Parathyroid adenoma (tissue), 2 donors: ENCODE data around the gene INF2.

ENCODE experiments used
- H2AFZ ChIP-seq: fragments of 300-600 bp; sonication (generic); one replicate; pipeline ENCODE4 v1.7.0; 2017; ENCODE audit warnings: antibody characterized with exemption, mild to moderate bottlenecking
- H3K27ac ChIP-seq: fragments of 300-600 bp; sonication (generic); one replicate; pipeline ENCODE4 v1.7.0; 2017
- H3K27me3 ChIP-seq: fragments of 300-600 bp; sonication (generic); one replicate; pipeline ENCODE4 v1.7.0; 2017; ENCODE audit warnings: low read length; ENCODE audit not compliant: control insufficient read depth, insufficient read depth
- H3K36me3 ChIP-seq: fragments of 300-600 bp; sonication (generic); one replicate; pipeline ENCODE4 v1.7.0; 2017; ENCODE audit warnings: low read length; ENCODE audit not compliant: control insufficient read depth, insufficient read depth
- H3K4me1 ChIP-seq: fragments of 300-600 bp; sonication (generic); one replicate; pipeline ENCODE4 v1.7.0; 2017; ENCODE audit warnings: control low read depth
- H3K4me2 ChIP-seq: fragments of 300-600 bp; sonication (generic); one replicate; pipeline ENCODE4 v1.7.0; 2017; ENCODE audit warnings: low read length
- H3K4me3 ChIP-seq: fragments of 300-600 bp; sonication (generic); one replicate; pipeline ENCODE4 v1.7.0; 2017; ENCODE audit warnings: low read depth, low read length
- H3K79me2 ChIP-seq: fragments of 300-600 bp; sonication (generic); one replicate; pipeline ENCODE4 v1.7.0; 2017; ENCODE audit warnings: control low read depth
- H3K9ac ChIP-seq: fragments of 300-600 bp; sonication (generic); one replicate; pipeline ENCODE4 v1.7.0; 2017; ENCODE audit warnings: mild to moderate bottlenecking
- H3K9me3 ChIP-seq: fragments of 300-600 bp; sonication (generic); one replicate; pipeline ENCODE4 v1.7.0; 2017; ENCODE audit warnings: low read length; ENCODE audit not compliant: control insufficient read depth
- CTCF ChIP-seq: fragments of 300-600 bp; sonication (generic); IDR thresholded peaks from one replicate; pipeline ENCODE4 v1.7.0; 2017; ENCODE audit warnings: antibody characterized with exemption, mild to moderate bottlenecking
- donor health status: primary hyperparathyroidism.

Gene INF2

GRCh38 chr14:104730487-104730886, 41.1 kb downstream of the INF2 start:
- Histone ChIP-seq H3K9me3 (no peaks in the 10 kb centered on the region), H2AFZ (no peak overlapping the region), H3K9ac (no peak overlapping the region), H3K36me3 (no peaks in the 10 kb centered on the region), H3K4me2 (no peak overlapping the region), H3K79me2 (no peaks in the 10 kb centered on the region), H3K27ac (no peak overlapping the region), H3K4me1 (no peaks in the 10 kb centered on the region), H3K4me3 (no peak overlapping the region), H3K27me3 (no peaks in the 10 kb centered on the region)
- no peak for TF ChIP-seq CTCF

- no peaks in the 10 kb centered on the region for H3K27me3 ChIP-seq
- H3K4me2 ChIP-seq: no peak overlapping the region
- no peak for TF ChIP-seq CTCF
- H3K9me3 ChIP-seq: no peaks in the 10 kb centered on the region
- H3K27ac ChIP-seq: no peak overlapping the region
- no peak overlapping the region for H3K9ac ChIP-seq
- no peak overlapping the region for H2AFZ ChIP-seq
- no peaks in the 10 kb centered on the region for H3K36me3 ChIP-seq
- H3K4me3 ChIP-seq: no peak overlapping the region
- no peaks in the 10 kb centered on the region for H3K79me2 ChIP-seq
- peaks cover 9% of the 10 kb centered on the region for H3K4me1 ChIP-seq
Measured at GRCh38 chr14:104731320-104732294, 42.2 kb downstream of the INF2 start.

- H3K4me3 ChIP-seq: no peak overlapping the region
- no peaks in the 10 kb centered on the region for H3K9me3 ChIP-seq
- H3K27ac ChIP-seq: no peak overlapping the region
- H2AFZ ChIP-seq: no peak overlapping the region
- peaks cover 9% of the 10 kb centered on the region for H3K4me1 ChIP-seq
- H3K36me3 ChIP-seq: no peaks in the 10 kb centered on the region
- no peak for TF ChIP-seq CTCF
- H3K79me2 ChIP-seq: no peaks in the 10 kb centered on the region
- no peak overlapping the region for H3K9ac ChIP-seq
- no peak overlapping the region for H3K4me2 ChIP-seq
- no peaks in the 10 kb centered on the region for H3K27me3 ChIP-seq
Measured at GRCh38 chr14:104732355-104732804, 43.0 kb downstream of the INF2 start.

DNA sequence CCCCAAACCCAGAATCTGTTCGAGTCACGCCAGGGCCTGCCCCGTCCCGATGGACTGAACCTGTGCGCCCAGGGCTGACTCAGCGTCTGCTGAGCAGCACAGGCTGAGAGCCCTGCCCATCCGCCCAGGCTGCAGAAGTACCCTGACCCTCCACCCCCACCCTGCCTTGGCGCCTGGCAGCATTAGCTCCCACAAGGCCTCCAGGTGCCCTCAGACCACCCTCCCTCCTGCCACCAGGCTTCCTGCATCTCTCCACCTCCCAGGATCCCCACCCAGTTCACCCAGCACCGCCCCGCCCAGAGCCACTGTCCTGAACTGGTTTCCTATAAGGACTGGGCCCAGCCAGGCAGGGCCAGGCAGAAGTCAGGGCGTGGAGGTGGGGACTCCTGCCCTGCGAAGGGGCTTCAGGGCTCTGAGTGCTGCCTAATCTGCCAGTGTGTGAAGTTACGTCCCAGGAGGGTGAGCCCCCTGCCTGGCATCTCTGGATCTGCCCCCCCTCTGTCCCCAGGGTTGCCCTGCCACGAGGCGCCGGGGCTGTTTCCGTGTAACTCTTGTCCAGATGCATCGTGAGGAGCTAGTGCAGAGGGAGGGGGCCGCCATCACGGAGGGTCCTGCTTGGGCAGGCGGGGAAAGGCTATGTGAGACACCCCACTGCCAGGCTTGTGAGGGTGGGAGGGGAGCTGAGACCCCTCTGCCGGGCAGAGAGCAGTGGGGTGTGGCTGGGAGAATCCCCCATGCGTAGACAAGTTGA, 43.7 kb downstream of the INF2 start:
- Histone ChIP-seq H3K79me2 (no peaks in the 10 kb centered on the region), H2AFZ (no peak overlapping the region), H3K4me1 (peaks cover 9% of the 10 kb centered on the region), H3K4me3 (no peak overlapping the region), H3K4me2 (no peak overlapping the region), H3K9ac (no peak overlapping the region), H3K9me3 (no peaks in the 10 kb centered on the region), H3K36me3 (no peaks in the 10 kb centered on the region), H3K27me3 (no peaks in the 10 kb centered on the region), H3K27ac (no peak overlapping the region)
- TF ChIP-seq CTCF: no peak
